HG03139 (cell line): ENCODE data around the gene BDKRB2.
"Not testable (repeated sequence)": the region's sequence is repeated elsewhere in the genome, so short reads cannot be mapped to it uniquely, and the experiment has no call there.

Experiments
- ATAC-seq: cut with Tn5 transposase; IDR thresholded peaks from one replicate; pipeline ENCODE4 v1.9.1; 2021; ENCODE audit not compliant: unreplicated experiment

BDKRB2 gene

DNA sequence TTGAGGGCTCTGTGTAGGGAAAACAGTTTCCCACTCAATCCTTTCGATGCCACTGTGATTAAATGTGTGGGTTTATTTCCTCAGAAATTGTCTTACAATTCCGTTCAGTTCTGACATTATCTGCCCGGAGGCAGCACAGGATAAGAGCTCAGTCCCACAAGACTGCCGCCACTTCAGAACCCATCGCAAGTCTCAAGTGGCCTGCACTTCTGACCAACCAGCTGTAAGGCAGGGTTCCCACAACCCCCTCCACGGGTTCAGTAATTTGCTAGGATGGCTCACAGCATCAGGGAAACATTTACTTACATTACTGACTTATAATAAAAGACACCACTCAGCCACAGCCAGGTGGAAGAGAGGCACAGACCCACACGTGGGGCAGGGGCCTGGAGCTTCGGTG is 17.2 kb downstream of the BDKRB2 start:
- ATAC-seq, result no peak

DNA sequence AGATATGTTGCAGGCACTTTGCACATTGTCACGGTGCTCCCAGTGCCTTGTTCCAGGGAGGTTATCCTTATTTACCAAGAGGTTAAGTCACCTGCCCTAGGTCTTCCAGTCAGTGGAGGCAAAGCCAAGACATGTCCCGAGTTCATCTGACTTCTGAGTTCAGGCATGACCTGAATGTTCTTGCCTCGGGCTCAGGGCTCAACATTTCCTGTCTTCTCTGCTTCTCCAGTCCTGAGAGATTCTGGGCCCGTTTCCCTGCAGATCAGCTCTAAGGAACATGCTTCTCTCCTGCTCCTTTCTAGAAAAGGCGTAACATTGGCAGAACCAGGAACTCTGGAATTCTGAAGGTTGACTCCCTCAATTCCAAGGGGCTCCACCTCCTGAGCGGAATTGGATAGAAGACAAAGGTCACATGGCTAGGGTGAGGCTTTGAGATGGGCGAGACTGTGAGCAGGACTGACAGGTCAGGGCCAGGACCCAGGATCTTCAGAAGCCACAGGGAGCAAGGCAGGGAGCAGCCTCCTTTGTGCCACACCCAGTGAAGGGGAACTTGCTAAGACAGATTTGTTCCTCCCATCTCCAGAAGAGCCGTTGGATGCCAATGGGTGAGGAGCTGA is 19.9 kb downstream of the BDKRB2 start:
- ATAC-seq, result no peak

- ATAC-seq, result no peak
Observed at GRCh38 chr14:96225213-96225612, 20.6 kb downstream of the BDKRB2 start.

DNA sequence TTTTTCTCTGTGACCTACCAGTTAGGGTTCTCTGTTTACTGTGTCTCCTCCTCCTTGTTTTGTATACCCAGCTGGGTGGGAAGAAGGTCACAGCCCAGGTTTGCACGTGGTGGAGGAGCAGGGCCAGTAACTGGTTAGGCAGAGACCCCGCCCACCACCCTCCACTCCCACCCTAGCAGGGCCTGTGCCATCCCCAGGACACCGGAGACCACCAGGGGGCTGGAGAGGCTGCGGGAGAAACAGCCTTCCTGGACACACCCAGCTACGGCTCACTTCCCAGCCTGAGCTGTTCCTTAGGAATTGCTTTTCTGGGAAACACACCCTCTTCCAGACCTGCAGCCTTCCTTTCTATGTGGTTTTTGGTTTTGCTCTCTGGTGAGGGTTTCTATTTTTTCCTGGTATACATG is 21.1 kb downstream of the BDKRB2 start:
- no peak for ATAC-seq

DNA sequence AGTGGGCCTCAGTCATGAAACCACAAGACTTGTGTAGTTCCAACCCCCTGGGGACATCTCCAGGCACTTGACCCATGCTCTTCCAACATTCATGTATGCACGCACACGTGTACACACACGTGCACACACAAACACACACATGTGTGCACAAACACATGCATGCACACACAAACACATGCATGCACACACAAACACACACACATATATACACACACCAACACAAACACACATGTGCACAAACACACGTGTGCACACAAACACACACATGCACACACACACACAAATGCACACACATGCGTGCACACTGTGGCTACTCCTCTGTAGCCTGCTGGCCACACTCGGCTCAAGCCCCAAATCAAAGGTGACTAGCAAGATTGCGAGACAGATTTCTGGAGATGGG is 22.8 kb downstream of the BDKRB2 start:
- ATAC-seq, result no peak

DNA sequence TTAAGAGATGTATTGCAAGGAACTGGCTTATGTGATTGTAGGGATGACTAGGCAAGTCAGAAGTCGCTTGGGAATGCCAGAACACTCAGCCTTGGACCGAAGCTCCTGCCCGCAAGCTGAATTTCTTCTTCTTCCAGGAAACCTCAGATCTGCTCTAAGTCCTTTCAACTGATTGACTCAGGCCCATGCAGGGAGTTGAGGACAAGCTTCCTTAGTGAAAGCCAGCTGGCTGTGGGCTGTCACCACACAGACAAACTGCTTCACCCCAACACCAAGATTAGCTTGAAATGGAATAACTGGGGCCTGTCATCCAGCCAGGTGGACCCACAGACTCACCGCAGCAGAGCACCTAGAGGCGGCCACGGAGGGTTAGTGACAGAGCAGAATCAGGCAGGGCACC is 24.7 kb downstream of the BDKRB2 start:
- ATAC-seq, result no peak

DNA sequence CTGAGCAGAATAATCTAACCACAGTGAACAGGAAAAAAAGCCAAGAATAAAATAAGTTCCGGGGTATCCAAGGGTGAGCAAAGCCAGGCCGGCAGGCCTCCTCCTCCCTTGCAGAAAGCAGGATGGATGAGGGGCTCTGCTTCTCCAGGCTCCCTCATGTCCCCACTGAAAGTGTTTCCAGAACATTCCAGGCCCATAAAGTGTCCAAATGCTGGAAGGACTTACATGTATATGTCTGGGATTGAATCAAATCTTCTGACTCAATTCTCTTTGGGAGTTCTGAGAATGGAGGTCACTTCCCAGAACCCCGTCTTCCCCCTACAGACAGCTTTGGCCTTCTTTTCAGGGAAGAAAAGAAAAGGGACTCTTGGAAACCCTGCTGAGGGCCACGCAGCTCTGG is 26.4 kb downstream of the BDKRB2 start:
- no peak for ATAC-seq

- ATAC-seq, result no peak
Observed at GRCh38 chr14:96231526-96232130, 27.0 kb downstream of the BDKRB2 start.

DNA sequence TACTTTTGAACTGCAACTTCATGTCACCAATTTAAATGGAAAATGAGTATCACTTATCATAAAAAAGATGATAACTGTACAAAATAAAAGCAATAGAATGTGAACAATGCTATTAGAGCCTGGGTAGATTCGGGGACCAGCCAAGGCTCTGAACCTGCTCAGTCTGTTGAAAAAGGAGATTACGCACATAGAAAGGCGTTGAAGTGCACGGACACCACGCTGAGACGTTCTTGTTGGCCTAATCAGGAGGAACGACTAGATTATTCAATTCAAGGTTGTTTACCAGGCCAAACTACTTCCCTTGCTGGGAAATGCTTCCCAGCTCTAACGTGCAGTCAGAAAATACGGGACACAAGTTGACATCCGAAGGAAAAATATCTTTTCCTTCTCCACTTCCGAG is 27.9 kb downstream of the BDKRB2 start:
- no peak for ATAC-seq

- no peak for ATAC-seq
Observed at GRCh38 chr14:96233661-96234060, 29.0 kb downstream of the BDKRB2 start.

DNA sequence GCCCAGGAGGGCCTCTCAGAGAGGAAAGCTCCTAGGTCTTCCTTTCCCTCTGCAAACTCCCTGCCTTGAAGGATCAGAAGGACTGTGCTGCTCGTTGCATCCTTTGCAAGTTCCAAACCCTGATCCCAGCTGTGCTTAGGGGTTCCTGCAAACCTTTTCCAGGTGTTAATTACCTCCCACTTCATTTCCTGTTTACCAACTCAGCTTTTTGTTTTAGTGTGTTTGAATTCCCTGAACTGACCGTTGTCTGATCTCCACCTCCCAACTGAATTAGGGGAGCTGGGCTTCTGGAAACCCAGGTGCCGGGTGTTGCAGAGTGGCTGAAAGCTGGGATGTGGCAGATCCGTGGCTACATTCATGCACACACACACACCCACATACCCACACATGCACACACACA is 30.8 kb downstream of the BDKRB2 start:
- ATAC-seq, result no peak

DNA sequence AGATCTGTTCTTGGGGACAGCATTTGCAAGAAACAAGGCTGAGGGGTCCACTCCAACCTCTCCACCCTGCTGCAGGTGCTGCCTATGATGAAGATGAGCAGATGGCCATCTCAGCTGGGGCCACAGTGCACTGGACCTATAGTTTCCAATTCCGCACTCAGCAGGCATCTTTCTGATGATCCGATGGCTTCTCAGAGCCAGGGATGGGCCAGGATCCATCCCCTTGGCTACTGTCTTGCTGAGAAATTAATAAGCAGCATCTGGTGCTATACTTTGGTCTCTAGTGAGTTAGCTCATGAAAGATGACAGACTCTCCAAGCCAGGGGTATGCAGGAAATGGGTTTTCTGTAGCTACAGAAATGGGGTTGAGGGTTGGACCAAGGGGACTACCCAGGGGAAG is 33.0 kb downstream of the BDKRB2 start:
- ATAC-seq, result no peak

DNA sequence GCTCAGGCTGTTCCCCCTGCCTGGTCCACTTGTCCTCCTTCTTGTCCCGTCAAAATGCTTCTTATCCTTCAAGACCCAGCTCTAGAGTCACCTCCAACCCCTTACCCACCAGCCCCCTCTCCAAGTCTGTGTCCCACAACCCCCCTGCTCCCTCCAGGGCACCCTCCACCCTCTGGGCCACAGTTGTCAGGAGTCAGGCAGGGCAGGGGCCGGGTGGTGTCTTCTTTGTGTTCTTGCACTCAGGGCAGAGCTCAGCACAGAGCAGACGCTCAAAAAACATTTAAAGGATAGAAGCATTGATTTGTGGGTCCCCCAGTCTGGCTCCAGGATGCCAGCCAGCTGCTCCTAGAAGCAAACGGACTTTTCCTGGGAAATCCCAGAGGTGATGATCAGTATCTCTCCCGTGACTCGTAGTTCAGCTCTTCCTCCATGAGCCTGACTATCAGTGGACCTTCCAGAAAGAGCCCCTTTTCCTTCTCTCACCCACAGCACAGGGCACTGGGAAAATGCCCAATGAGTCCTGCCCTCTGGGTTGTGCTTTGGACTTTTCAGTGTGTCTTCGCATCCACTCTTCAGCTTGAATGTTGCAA is 34.1 kb downstream of the BDKRB2 start:
- ATAC-seq, result no peak

DNA sequence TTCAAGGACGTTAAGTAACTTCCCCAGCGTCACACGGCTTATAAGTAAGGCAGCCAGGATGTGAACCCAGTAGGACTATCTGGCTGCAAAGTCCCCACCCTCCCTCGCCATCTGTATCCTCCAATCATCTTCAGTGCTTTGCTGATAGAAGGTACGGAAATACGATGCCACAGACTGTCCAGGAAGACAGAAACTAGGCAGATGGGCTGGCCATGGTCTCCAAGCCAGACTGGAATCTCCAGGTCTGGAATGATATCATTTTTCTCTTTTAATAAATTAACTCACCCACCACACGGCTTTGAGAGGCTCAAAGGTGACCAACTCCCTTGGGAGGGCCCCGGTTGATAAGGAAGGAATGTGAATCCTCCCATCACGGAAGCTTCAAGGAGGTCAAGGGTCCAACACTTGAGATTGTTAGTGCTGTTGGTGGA is 35.1 kb downstream of the BDKRB2 start:
- ATAC-seq, result no peak

DNA sequence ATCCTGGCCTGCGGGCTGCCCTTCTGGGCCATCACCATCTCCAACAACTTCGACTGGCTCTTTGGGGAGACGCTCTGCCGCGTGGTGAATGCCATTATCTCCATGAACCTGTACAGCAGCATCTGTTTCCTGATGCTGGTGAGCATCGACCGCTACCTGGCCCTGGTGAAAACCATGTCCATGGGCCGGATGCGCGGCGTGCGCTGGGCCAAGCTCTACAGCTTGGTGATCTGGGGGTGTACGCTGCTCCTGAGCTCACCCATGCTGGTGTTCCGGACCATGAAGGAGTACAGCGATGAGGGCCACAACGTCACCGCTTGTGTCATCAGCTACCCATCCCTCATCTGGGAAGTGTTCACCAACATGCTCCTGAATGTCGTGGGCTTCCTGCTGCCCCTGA is 36.0 kb downstream of the BDKRB2 start:
- no peak for ATAC-seq

DNA sequence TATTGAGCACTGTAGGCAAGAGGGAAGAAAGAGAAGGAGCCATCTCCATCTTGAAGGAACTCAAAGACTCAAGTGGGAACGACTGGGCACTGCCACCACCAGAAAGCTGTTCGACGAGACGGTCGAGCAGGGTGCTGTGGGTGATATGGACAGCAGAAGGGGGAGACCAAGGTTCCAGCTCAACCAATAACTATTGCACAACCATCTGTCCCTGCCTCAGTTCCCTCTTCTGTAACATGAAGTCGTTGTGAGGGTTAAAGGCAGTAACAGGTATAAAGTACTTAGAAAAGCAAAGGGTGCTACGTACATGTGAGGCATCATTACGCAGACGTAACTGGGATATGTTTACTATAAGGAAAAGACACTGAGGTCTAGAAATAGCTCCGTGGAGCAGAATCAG is 37.5 kb downstream of the BDKRB2 start:
- no peak for ATAC-seq

GRCh38 chr14:96243785-96244184 is 39.1 kb downstream of the BDKRB2 start:
- ATAC-seq, result no peak

GRCh38 chr14:96245074-96245473 is 40.4 kb downstream of the BDKRB2 start:
- ATAC-seq, result not testable (repeated sequence)

DNA sequence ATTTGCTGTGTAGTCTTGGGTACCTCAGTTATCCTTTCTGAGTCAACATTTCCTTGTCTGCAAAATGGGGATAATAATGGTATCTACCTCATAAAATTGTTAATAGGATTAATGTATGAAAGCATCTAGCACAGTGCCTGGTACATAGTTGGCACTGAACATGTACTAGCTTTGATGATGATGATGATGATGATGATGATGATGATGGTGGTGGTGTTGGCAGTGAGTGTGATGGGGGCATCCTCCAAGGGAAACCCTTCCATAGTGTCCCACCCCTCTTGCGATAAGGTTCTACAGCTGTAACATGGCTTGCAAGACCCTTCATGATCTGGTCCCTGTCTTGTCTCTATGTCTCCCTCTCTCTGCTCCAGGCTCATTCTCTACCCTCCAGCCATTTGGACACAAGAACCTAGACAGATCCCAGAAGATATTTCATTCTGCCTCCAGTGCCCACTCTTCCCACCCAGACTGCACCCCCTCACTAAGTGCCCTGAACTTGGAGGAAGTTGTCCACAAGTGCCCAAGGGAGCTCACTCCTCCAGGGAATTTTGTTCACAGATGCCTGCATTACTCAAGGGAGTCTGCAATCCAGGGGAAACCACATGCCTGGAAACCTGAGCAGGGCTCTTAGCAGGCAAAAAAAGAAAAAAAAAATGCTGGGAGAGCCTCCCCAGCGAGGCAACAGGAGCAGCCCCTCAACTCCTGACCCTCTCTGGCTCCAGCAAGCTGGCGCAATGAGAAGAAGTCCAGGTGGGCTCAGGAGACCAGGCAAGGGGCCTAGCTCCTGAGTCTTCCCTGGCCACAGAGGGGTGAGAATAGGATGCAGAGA is 41.3 kb downstream of the BDKRB2 start:
- no peak for ATAC-seq

GRCh38 chr14:96246539-96246847 is 41.9 kb downstream of the BDKRB2 start:
- ATAC-seq, result no peak

GRCh38 chr14:96247031-96247430 is 42.4 kb downstream of the BDKRB2 start:
- ATAC-seq, result no peak

- ATAC-seq, result no peak
Observed at GRCh38 chr14:96249029-96249428, 44.4 kb downstream of the BDKRB2 start.
